Upper lobe of left lung (tissue), 4 donors: ENCODE results near the gene SPATA16.

Experiments
- POLR2A ChIP-seq, 4 donors: fragments of 450-650 bp; IDR thresholded peaks; one replicate each; pipeline ENCODE4 v1.5.1; 2016 to 2017; ENCODE audit warnings: antibody characterized with exemption in 4 of 4, mild to moderate bottlenecking in 2 of 4
- POLR2AphosphoS5 ChIP-seq, 2 donors: sonication (generic); formaldehyde crosslinking; IDR thresholded peaks; one replicate each; pipeline ENCODE4 v1.5.1; 2017; ENCODE audit warnings: antibody characterized with exemption in 2 of 2
- TF ChIP-seq, protein P1 (sequence below), 6 experiments: fragments of 450-650 bp in 4 of 6; fragments of 200-600 bp in 2 of 6; sonication (generic) in 2 of 6; IDR thresholded peaks; one replicate each; pipeline ENCODE4 v1.5.1; 2016 to 2019; ENCODE audit warnings: antibody characterized with exemption in 6 of 6

DNA sequence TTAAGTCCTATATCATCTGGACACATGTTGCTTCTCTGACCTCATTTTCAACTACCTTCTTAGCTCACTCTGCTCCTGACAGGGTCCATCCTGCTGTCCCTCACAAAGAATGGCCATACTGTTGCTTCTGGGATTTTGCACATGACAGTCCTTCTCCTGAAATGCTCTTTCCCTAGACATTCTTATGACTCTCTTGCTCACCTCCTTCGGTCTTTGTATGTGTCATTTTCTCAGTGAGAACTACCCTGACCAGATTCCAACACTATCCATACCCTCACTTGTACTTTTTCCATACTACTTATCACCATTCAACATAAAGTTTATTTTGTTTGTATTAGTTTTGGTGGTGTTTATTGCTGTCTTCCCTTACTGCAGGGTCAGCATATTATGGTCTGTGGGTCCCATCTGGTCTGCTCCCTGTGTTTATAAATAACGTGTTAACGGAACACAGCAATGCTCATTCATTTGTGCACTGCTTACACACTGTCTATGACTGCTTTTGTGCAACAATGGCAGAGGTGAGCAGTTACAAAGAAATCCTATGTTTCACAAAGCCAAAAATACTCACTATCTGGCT is 159.5 kb downstream of the SPATA16 start:
- no peak for TF ChIP-seq POLR2A (IDR thresholded peaks at IDR 0.05)
- TF ChIP-seq, protein P1, sequence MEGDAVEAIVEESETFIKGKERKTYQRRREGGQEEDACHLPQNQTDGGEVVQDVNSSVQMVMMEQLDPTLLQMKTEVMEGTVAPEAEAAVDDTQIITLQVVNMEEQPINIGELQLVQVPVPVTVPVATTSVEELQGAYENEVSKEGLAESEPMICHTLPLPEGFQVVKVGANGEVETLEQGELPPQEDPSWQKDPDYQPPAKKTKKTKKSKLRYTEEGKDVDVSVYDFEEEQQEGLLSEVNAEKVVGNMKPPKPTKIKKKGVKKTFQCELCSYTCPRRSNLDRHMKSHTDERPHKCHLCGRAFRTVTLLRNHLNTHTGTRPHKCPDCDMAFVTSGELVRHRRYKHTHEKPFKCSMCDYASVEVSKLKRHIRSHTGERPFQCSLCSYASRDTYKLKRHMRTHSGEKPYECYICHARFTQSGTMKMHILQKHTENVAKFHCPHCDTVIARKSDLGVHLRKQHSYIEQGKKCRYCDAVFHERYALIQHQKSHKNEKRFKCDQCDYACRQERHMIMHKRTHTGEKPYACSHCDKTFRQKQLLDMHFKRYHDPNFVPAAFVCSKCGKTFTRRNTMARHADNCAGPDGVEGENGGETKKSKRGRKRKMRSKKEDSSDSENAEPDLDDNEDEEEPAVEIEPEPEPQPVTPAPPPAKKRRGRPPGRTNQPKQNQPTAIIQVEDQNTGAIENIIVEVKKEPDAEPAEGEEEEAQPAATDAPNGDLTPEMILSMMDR (IDR thresholded peaks at IDR 0.05), result no peak
- TF ChIP-seq POLR2AphosphoS5 (IDR thresholded peaks at IDR 0.05), result no peak
